ENCODE results near the gene TFEC.
"Not testable (repeated sequence)": the region's sequence is repeated elsewhere in the genome, so short reads cannot be mapped to it uniquely, and the experiment has no call there.

The TFEC gene

GRCh38 chr7:116030651-116031276, at the start of gene TFEC:
TFEC (minus strand) TSS chr7:116030763; CDS start chr7:115984441, 46,322 bp downstream.
- peak in 1 of 2 experiments; percentile 62 for DNase-seq (ENCODE audit: low read depth in 1 of 2, low spot score in 1 of 2)
- in situ Hi-C loops (cut with HindIII; ENCODE audit: low pct_unique_long_range_greater_than_20kb, low sequenced_read_pairs), result no loop called here
- TF ChIP-seq JUND (IDR thresholded peaks at IDR 0.05; ENCODE audit: low read depth), result no peak

DNA sequence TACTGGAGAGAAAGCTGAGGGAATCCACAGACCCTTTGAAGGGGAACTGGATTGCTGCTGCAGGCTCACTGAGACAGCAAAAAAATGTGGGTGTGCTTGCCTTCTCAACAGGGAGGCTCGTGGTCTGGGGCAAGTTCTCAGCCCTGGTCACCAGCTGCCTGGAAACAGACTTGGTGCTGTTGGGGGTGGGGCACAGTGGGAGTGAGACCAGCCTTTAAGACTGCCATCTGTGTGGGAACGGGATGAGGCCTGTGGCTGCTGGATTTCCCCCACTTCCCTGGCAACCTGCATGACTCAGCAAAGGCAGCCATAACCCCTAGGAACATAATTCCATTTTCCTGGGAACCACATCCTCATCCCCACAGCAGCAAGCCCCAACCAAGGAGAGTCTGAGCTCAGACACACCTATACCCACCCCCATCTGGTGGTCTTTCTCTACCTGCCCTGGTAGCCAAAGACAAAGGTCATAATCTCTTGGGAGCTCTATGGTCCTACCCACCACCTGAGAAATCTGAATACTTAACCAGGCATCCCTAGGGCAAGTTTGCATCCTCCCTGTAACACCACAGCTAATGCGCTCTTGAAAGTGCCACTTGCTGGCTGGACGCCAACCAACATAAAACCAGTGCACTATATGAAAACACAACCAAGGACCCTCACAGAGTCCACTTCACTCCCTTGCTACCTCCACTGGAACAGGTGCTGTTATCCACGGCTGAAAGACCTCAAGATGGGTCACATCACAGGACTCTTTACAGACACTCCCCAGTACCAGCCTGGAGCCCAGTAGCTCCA, 45.0 kb upstream of the TFEC start:
- in situ Hi-C loops (cut with HindIII; ENCODE audit: low pct_unique_long_range_greater_than_20kb, low sequenced_read_pairs), result no loop called here
- no peak for DNase-seq (ENCODE audit: low read depth in 1 of 2, low spot score in 1 of 2)
- TF ChIP-seq JUND (IDR thresholded peaks at IDR 0.05; ENCODE audit: low read depth), result no peak

- in situ Hi-C loops (cut with HindIII; ENCODE audit: low pct_unique_long_range_greater_than_20kb, low sequenced_read_pairs), result no loop called here
- no peak for DNase-seq (ENCODE audit: low read depth in 1 of 2, low spot score in 1 of 2)
- no peak for TF ChIP-seq JUND (IDR thresholded peaks at IDR 0.05; ENCODE audit: low read depth)
Observed at GRCh38 chr7:116071629-116072028, 41.1 kb upstream of the TFEC start.

- DNase-seq (ENCODE audit: low read depth in 1 of 2, low spot score in 1 of 2), result no peak
- TF ChIP-seq JUND (IDR thresholded peaks at IDR 0.05; ENCODE audit: low read depth), result no peak
- in situ Hi-C loops (cut with HindIII; ENCODE audit: low pct_unique_long_range_greater_than_20kb, low sequenced_read_pairs), result no loop called here
Observed at GRCh38 chr7:116064179-116064578, 33.6 kb upstream of the TFEC start.

- in situ Hi-C loops (cut with HindIII; ENCODE audit: low pct_unique_long_range_greater_than_20kb, low sequenced_read_pairs), result no loop called here
- DNase-seq (ENCODE audit: low read depth in 1 of 2, low spot score in 1 of 2), result peak in 1 of 2 experiments; percentile 35
- no peak for TF ChIP-seq JUND (IDR thresholded peaks at IDR 0.05; ENCODE audit: low read depth)
Observed at GRCh38 chr7:116062666-116063065, 32.1 kb upstream of the TFEC start.

GRCh38 chr7:116052006-116052405, 21.4 kb upstream of the TFEC start:
- no peak for TF ChIP-seq JUND (IDR thresholded peaks at IDR 0.05; ENCODE audit: low read depth)
- in situ Hi-C loops (cut with HindIII; ENCODE audit: low pct_unique_long_range_greater_than_20kb, low sequenced_read_pairs), result no loop called here
- no peak for DNase-seq (ENCODE audit: low read depth in 1 of 2, low spot score in 1 of 2)

- DNase-seq (ENCODE audit: low read depth in 1 of 2, low spot score in 1 of 2); in situ Hi-C loops (cut with HindIII; ENCODE audit: low pct_unique_long_range_greater_than_20kb, low sequenced_read_pairs): not testable (repeated sequence)
Observed at GRCh38 chr7:116047261-116047660, 16.7 kb upstream of the TFEC start.

DNA sequence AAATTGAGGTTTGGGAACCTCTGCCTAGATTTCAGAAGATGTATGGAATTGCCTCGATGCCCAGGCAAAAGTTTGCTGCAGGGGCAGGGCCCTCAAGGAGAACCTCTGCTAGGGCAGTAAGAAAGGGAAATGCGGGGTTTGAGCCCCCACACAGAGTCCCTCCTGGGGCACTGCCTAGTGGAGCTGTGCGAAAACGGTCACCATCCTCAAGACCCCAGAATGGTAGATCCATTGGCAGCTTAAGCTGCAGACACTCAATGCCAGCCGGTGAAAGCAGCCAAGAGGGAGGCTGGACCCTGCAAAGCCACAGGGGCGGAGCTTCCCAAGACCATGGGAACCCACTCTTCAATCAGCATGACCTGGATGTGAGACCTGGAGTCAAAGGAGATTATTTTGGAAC, 15.0 kb upstream of the TFEC start:
- no peak for TF ChIP-seq JUND (IDR thresholded peaks at IDR 0.05; ENCODE audit: low read depth)
- no peak for DNase-seq (ENCODE audit: low read depth in 1 of 2, low spot score in 1 of 2)
- in situ Hi-C loops (cut with HindIII; ENCODE audit: low pct_unique_long_range_greater_than_20kb, low sequenced_read_pairs), result no loop called here

- no peak for DNase-seq (ENCODE audit: low read depth in 1 of 2, low spot score in 1 of 2)
- TF ChIP-seq JUND (IDR thresholded peaks at IDR 0.05; ENCODE audit: low read depth), result no peak
- in situ Hi-C loops (cut with HindIII; ENCODE audit: low pct_unique_long_range_greater_than_20kb, low sequenced_read_pairs), result no loop called here
Observed at GRCh38 chr7:116041615-116042014, 11.1 kb upstream of the TFEC start.

DNA sequence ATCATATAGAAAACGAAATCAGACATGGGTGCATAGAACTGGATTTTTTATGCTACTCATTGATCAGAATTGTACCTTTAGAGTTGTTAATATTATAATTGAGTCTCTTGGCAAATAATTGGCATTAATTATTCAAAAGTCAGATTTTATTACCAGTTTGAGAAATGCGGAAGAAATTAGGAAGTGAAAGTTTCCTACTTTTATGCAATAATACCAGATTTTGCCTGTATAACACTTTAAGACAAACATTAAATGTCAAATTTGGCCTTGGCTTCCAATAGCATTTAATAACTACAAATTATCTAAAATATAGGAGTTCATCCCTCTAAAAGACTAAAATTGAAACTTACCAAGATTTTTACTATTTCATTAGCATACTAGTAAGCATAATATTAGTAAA, 6.8 kb upstream of the TFEC start:
- TF ChIP-seq JUND (IDR thresholded peaks at IDR 0.05; ENCODE audit: low read depth), result no peak
- no peak for DNase-seq (ENCODE audit: low read depth in 1 of 2, low spot score in 1 of 2)
- in situ Hi-C loops (cut with HindIII; ENCODE audit: low pct_unique_long_range_greater_than_20kb, low sequenced_read_pairs), result no loop called here

DNA sequence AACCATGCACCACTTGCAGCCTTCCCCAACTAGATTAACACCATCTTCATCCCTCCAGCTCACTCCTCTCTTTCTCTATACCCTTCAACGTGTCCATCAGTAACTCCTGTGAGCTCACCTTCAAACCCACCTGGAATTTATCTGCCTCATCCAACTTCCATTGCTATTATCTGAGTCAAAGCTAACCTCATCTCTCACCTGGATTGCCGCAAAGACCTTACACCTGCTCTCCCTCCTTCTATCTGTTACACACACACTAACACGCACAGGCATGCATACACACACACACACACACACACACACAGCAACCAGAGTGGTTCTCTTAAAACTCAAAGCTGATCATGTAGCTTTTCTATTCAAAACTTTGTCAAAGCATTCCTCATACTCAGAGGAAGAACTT, 3.8 kb upstream of the TFEC start:
- no peak for TF ChIP-seq JUND (IDR thresholded peaks at IDR 0.05; ENCODE audit: low read depth)
- in situ Hi-C loops (cut with HindIII; ENCODE audit: low pct_unique_long_range_greater_than_20kb, low sequenced_read_pairs), result no loop called here
- DNase-seq (ENCODE audit: low read depth in 1 of 2, low spot score in 1 of 2), result no peak

DNA sequence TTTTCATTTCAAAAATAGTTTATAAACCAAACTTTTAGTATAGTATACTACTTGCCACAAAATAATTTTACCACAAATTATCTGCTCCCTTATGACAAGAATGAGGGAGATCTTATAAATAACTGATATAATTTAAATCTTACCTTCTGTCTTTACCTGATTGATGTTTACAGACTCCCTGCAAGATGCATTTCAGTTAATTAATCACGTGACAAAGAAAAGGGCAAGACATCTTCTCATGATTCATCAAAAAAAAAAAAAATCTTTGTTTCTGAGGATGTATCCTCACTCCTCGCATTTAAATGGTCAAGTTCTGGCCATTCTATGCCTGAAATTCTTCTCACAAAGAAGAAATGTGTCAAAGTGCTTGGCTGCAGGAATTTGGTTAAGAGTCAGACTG, 2.3 kb upstream of the TFEC start:
- in situ Hi-C loops (cut with HindIII; ENCODE audit: low pct_unique_long_range_greater_than_20kb, low sequenced_read_pairs), result no loop called here
- DNase-seq (ENCODE audit: low read depth in 1 of 2, low spot score in 1 of 2), result no peak
- no peak for TF ChIP-seq JUND (IDR thresholded peaks at IDR 0.05; ENCODE audit: low read depth)

DNA sequence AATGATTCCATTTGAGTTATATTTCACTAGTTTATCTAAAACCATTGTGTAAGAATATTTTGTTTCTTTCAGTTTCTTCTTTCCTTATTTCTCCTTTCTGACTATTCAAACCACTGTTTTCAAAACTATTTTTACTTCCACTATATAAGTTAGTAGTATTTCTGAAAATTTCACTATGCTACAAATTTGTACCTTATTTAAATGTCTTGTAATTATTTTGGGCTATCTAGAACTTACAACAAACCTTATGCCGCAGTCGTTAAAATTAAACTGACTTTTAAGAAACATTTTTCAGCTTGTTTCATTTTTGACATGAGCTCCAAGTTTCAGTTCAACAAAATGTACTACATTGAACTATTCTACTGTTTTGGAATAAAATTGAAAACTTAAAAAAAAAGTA, 1.8 kb downstream of the TFEC start:
- DNase-seq (ENCODE audit: low read depth in 1 of 2, low spot score in 1 of 2), result no peak
- TF ChIP-seq JUND (IDR thresholded peaks at IDR 0.05; ENCODE audit: low read depth), result no peak
- in situ Hi-C loops (cut with HindIII; ENCODE audit: low pct_unique_long_range_greater_than_20kb, low sequenced_read_pairs), result no loop called here

All from T47D (cell line).